Thoracic aorta (tissue), 2 donors: ENCODE results near the gene RBPJ. TPM values are rescaled to one million over a fixed set of nuclear protein-coding genes. Genes with fewer than 3 reads are reported as not detected.

Source experiments
- ATAC-seq: fragments of 150-250 bp; one replicate; pipeline ENCODE4 v1.8.0; 2017; ENCODE audit warnings: low read depth; ENCODE audit not compliant: insufficient number of reproducible peaks, low FRiP score
- DNase-seq: peaks from one replicate; pipeline ENCODE4 v3.0.0-alpha.2; 2020; ENCODE audit warnings: low spot score
- H3K27ac ChIP-seq, 2 donors: fragments of 200-600 bp; sonication (generic); 1 replicate in 1 of 2; 2 replicates in 1 of 2; pipeline ENCODE4 v1.5.1; 2016; ENCODE audit warnings: mild to moderate bottlenecking in 2 of 2, moderate library complexity in 2 of 2
- H3K27me3 ChIP-seq: fragments of 200-600 bp; sonication (generic); replicated peaks from 2 replicates; pipeline ENCODE4 v1.6.0; 2016; ENCODE audit warnings: mild to moderate bottlenecking; ENCODE audit not compliant: insufficient read depth
- H3K36me3 ChIP-seq: fragments of 200-600 bp; sonication (generic); one replicate; pipeline ENCODE4 v1.5.1; 2016
- H3K4me1 ChIP-seq, 2 donors: fragments of 200-600 bp; sonication (generic); 1 replicate in 1 of 2; 2 replicates in 1 of 2; pipeline versions ENCODE4 v1.5.1 to v1.6.0; 2016; ENCODE audit warnings: low read depth in 2 of 2, mild to moderate bottlenecking in 1 of 2; ENCODE audit not compliant: control insufficient read depth in 1 of 2
- H3K4me3 ChIP-seq: fragments of 200-600 bp; sonication (generic); 2 replicates; pipeline ENCODE4 v1.5.1; 2016; ENCODE audit warnings: mild to moderate bottlenecking
- H3K9me3 ChIP-seq: fragments of 200-600 bp; sonication (generic); 2 replicates; pipeline ENCODE4 v1.5.1; 2016
- CTCF ChIP-seq: fragments of 200-600 bp; sonication (generic); IDR thresholded peaks from one replicate; pipeline ENCODE4 v1.5.1; 2019; ENCODE audit warnings: antibody characterized with exemption
- total RNA-seq, 2 donors: library from RNA; depleted of rRNA; stranded (reverse); fragments of >200 nt; gene quantifications; one replicate each; pipeline versions ENCODE4 v1.1.0 to v1.2.3, GENCODE V29; 2016

Gene RBPJ
- total RNA-seq, 2 donors from 2014 or later: 63.4 to 82.6 TPM

GRCh38 chr4:26468977-26469376 lies 148.2 kb downstream of the RBPJ start:
- Histone ChIP-seq H3K9me3 (no peaks in the 10 kb centered on the region), H3K4me1 (no peaks in the 10 kb centered on the region), H3K36me3 (no peaks in the 10 kb centered on the region), H3K27me3 (no peaks in the 10 kb centered on the region), H3K27ac (no peak overlapping the region), H3K4me3 (no peak overlapping the region)
- no peak for ATAC-seq
- no peak for TF ChIP-seq CTCF
- DNase-seq: no peak

GRCh38 chr4:26471890-26472289 lies 151.1 kb downstream of the RBPJ start:
- H3K27me3 ChIP-seq: no peaks in the 10 kb centered on the region
- ATAC-seq (no peak), DNase-seq (no peak)
- no peak for TF ChIP-seq CTCF
- no peak overlapping the region for H3K27ac ChIP-seq
- H3K36me3 ChIP-seq: no peaks in the 10 kb centered on the region
- H3K9me3 ChIP-seq: no peaks in the 10 kb centered on the region
- no peaks in the 10 kb centered on the region for H3K4me1 ChIP-seq
- no peak overlapping the region for H3K4me3 ChIP-seq

- TF ChIP-seq CTCF: no peak
- no peaks in the 10 kb centered on the region for H3K9me3 ChIP-seq
- H3K4me1 ChIP-seq: no peaks in the 10 kb centered on the region
- H3K36me3 ChIP-seq: no peaks in the 10 kb centered on the region
- no peaks in the 10 kb centered on the region for H3K27me3 ChIP-seq
- H3K4me3 ChIP-seq: no peak overlapping the region
- ATAC-seq: no peak
- no peak overlapping the region for H3K27ac ChIP-seq
- no peak for DNase-seq
These were observed 153.1 kb downstream of the RBPJ start for GRCh38 chr4:26473893-26474292.

GRCh38 chr4:26474551-26474950 lies 153.7 kb downstream of the RBPJ start:
- ATAC-seq (no peak), DNase-seq (no peak)
- no peak for TF ChIP-seq CTCF
- Histone ChIP-seq H3K9me3 (no peaks in the 10 kb centered on the region), H3K27me3 (no peaks in the 10 kb centered on the region), H3K36me3 (no peaks in the 10 kb centered on the region), H3K4me3 (no peak overlapping the region), H3K4me1 (no peaks in the 10 kb centered on the region), H3K27ac (no peak overlapping the region)

GRCh38 chr4:26475716-26476115 lies 154.9 kb downstream of the RBPJ start:
- Histone ChIP-seq H3K27me3 (no peaks in the 10 kb centered on the region), H3K27ac (no peak overlapping the region), H3K4me3 (no peak overlapping the region), H3K4me1 (no peaks in the 10 kb centered on the region), H3K9me3 (no peaks in the 10 kb centered on the region), H3K36me3 (no peaks in the 10 kb centered on the region)
- TF ChIP-seq CTCF: no peak
- DNase-seq (no peak), ATAC-seq (no peak)
